Progenitor cell of endocrine pancreas (in vitro differentiated cells): ENCODE results near the gene FSTL1. TPM values are rescaled to one million over a fixed set of nuclear protein-coding genes. Genes with fewer than 3 reads are reported as not detected.

ENCODE experiments used
- DNase-seq: peaks from one replicate; pipeline ENCODE4 v3.0.0; 2021; ENCODE audit warnings: low spot score; ENCODE audit not compliant: unreplicated experiment
- H3K27ac Mint-ChIP-seq: 2 replicates; pipeline ENCODE4 v1.8.0; 2021; ENCODE audit warnings: mild to moderate bottlenecking, moderate library complexity, mixed read lengths
- H3K27me3 Mint-ChIP-seq: 2 replicates; pipeline ENCODE4 v1.8.0; 2021; ENCODE audit warnings: mixed read lengths
- H3K36me3 Mint-ChIP-seq: 2 replicates; pipeline ENCODE4 v1.8.0; 2022; ENCODE audit warnings: mixed read lengths; ENCODE audit not compliant: insufficient read depth
- H3K4me1 Mint-ChIP-seq: 2 replicates; pipeline ENCODE4 v1.8.0; 2021; ENCODE audit warnings: low read depth, mixed read lengths
- H3K4me3 Mint-ChIP-seq: 2 replicates; pipeline ENCODE4 v1.8.0; 2021; ENCODE audit warnings: low read depth, mild to moderate bottlenecking, moderate library complexity, mixed read lengths
- H3K9me3 Mint-ChIP-seq: 2 replicates; pipeline ENCODE4 v1.8.0; 2021; ENCODE audit warnings: low read depth, mixed read lengths
- CTCF ChIP-seq: fragments of 200-600 bp; sonication (generic); IDR thresholded peaks from one replicate; pipeline ENCODE4 v1.5.0; 2021; ENCODE audit warnings: antibody characterized with exemption, mild to moderate bottlenecking; ENCODE audit not compliant: unreplicated experiment
- total RNA-seq: library from RNA; stranded (reverse); gene quantifications from 2 replicates; pipeline ENCODE4 v1.2.1, GENCODE V29; 2021

The FSTL1 gene
- total RNA-seq, 1 donor from 2014 or later: 210 TPM

GRCh38 chr3:120410541-120410940 lies 40.3 kb downstream of the FSTL1 start:
- TF ChIP-seq CTCF: no peak
- Mint-ChIP-seq H3K4me1 (no peaks in the 10 kb centered on the region), H3K4me3 (no peak overlapping the region), H3K27me3 (no peaks in the 10 kb centered on the region), H3K36me3 (peaks cover 21% of the 10 kb centered on the region), H3K9me3 (no peaks in the 10 kb centered on the region), H3K27ac (no peak overlapping the region)
- DNase-seq: no peak

GRCh38 chr3:120410116-120410515 lies 40.7 kb downstream of the FSTL1 start:
- peaks cover 21% of the 10 kb centered on the region for H3K36me3 Mint-ChIP-seq

GRCh38 chr3:120407508-120408287 lies 43.1 kb downstream of the FSTL1 start:
- H3K4me1 Mint-ChIP-seq: no peaks in the 10 kb centered on the region
- no peak overlapping the region for H3K27ac Mint-ChIP-seq
- no peaks in the 10 kb centered on the region for H3K9me3 Mint-ChIP-seq
- no peak for TF ChIP-seq CTCF
- no peak for DNase-seq
- H3K36me3 Mint-ChIP-seq: peaks cover 33% of the 10 kb centered on the region
- H3K27me3 Mint-ChIP-seq: no peaks in the 10 kb centered on the region
- H3K4me3 Mint-ChIP-seq: no peak overlapping the region

More at GRCh38 chr3:120410116-120410515, 40.7 kb downstream of the FSTL1 start:
- H3K4me3 Mint-ChIP-seq: no peak overlapping the region
- H3K27me3 Mint-ChIP-seq: no peaks in the 10 kb centered on the region
- DNase-seq: no peak
- no peaks in the 10 kb centered on the region for H3K4me1 Mint-ChIP-seq
- no peaks in the 10 kb centered on the region for H3K9me3 Mint-ChIP-seq
- H3K27ac Mint-ChIP-seq: no peak overlapping the region
- TF ChIP-seq CTCF: no peak

- no peak overlapping the region for H3K4me3 Mint-ChIP-seq
- H3K36me3 Mint-ChIP-seq: peaks cover 42% of the 10 kb centered on the region
- no peaks in the 10 kb centered on the region for H3K27me3 Mint-ChIP-seq
- H3K27ac Mint-ChIP-seq: no peak overlapping the region
- H3K9me3 Mint-ChIP-seq: no peaks in the 10 kb centered on the region
- TF ChIP-seq CTCF: no peak
- no peak for DNase-seq
- H3K4me1 Mint-ChIP-seq: no peaks in the 10 kb centered on the region
Observed at GRCh38 chr3:120404876-120405275, 45.9 kb downstream of the FSTL1 start.

GRCh38 chr3:120402257-120402656 lies 48.5 kb downstream of the FSTL1 start:
- Mint-ChIP-seq H3K4me1 (no peaks in the 10 kb centered on the region), H3K27ac (no peak overlapping the region), H3K9me3 (no peaks in the 10 kb centered on the region), H3K4me3 (no peak overlapping the region), H3K27me3 (no peaks in the 10 kb centered on the region), H3K36me3 (peaks cover 45% of the 10 kb centered on the region)
- no peak for TF ChIP-seq CTCF
- no peak for DNase-seq
